Measurements from ENCODE around the gene HIRIP3.
A peak's percentile ranks its signal among the peaks of the same experiment; 100 is the strongest.

The HIRIP3 gene

GRCh38 chr16:29996766-29997250, 1.4 kb upstream of the HIRIP3 start:
- no peak for DNase-seq

- peak; percentile 99 for DNase-seq
These were observed 721 bp upstream of the HIRIP3 start, which contains the start of gene INO80E for GRCh38 chr16:29995911-29996765. INO80E (plus strand) TSS chr16:29996241; CDS start chr16:29996311, 70 bp downstream.

GRCh38 chr16:29994600-29995323, 655 bp downstream of the HIRIP3 start:
- DNase-seq = peak in 1 of 2 experiments; percentile 86

DNA sequence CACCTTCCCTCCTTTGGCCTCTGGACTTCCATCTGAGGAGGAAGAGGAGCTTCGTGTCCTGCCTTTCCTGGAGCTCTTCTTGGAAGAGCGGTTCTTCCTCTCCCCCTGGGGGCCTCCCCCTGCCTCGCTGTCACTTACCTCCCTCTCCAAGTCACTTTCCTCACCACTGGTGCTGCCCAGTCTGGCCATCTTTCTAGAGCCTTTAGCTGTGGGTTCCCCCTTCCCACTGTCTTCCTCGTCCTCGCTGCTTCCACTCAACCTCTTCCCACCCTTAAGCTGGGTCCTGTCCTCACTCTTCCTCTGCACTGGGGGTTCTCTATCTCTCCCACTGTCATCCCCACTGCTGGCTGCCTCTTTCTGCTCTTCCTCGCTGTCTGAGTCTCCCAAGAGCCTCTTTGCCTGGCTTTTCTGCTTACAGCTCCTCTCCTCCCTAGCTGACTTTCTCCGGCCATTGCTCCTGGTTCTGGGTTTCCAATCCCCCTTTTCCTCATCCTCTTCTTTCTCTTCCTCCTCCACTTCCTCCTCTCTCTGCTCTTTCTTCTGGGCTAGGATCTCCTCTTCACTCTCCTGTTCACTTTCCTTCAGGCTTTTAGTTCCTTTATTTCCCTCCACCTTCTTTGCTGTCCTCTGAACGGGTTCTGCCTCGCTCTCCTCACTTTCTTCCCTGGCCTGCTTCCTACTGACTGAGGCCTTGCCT, 1.4 kb downstream of the HIRIP3 start:
- no peak for DNase-seq

DNA sequence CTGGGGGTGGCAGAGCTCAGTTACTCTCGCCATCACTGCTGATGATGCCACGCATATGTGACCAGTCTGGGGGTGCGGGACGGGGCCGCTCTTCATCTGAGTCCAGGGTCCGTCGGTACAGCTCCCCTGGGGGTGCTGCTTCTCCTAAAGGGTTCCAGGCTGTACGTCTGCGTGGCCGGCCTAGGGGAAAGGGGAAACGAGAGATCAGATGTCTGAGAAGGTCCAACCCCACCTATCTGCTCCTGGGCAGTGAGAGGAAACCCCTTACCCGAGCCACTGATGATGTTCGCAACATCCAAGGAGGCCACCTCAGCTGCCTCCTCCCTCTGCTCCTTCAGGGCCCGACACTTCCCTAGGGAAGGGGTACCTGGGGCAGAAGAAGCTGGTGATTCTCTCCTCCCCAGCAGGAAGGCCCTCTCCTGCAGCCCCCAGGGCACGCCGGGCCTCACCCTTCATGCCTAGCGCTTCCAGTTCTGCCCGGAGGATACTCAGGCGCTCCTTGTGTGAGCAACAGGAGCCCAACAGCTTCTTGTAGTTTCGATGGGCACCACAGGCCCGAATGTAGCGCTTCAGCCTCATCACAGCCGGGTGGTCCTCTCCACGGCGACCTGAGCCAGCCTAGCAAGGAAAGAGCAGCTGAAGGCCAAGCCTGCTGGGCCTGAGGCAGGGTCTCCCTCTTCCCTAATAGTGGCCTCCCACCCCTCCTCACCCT, 2.1 kb downstream of the HIRIP3 start:
- DNase-seq = no peak

GRCh38 chr16:29992344-29992967, 3.0 kb downstream of the HIRIP3 start:
- no peak for DNase-seq

DNA sequence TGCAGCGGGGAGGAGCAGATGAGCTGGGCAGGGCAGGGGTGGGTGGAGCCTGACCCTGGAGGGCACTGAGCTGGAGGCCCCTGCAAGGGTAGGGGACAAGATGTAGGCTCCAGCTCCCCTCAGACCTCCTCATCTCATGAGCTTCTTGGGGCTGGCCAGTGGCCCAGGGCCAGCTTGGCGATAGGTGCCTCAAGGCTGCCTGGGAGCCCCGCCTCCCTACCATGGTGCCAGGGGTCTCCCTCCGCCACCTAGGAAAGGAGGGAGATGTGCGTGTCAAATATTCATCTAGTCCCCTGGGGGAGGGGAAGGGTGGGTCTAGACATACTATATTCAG, 3.9 kb downstream of the HIRIP3 start:
- no peak for DNase-seq

GRCh38 chr16:29990883-29991570, 4.4 kb downstream of the HIRIP3 start:
- no peak for DNase-seq

DNA sequence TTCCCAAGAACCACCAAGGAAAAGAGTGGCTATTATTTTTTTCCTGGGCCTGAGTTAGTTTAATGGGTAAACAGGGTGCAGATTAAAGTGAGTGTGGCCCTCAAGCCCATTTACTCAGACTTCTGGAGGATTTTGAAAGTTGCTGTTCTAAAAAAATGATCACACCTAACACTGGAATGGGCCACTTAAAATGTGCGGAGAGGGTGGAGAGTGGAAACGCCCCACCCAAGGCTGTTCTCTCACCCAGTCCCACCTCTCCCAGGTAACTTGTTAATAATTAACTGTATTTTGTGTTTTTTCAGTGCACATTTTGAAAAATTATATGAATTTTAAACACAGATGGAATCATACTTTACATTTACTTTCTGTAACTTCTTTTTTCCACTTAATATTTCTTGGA, 5.4 kb downstream of the HIRIP3 start:
- no peak for DNase-seq

- no peak for DNase-seq
These were observed 6.1 kb downstream of the HIRIP3 start for GRCh38 chr16:29989111-29989858.

GRCh38 chr16:29988346-29989075, 6.9 kb downstream of the HIRIP3 start:
- DNase-seq = no peak

- DNase-seq = no peak
These were observed 7.9 kb downstream of the HIRIP3 start for GRCh38 chr16:29987371-29988085.

- DNase-seq = no peak
These were observed 8.5 kb downstream of the HIRIP3 start for GRCh38 chr16:29986931-29987330.

GRCh38 chr16:29986231-29986630, 9.2 kb downstream of the HIRIP3 start:
- no peak for DNase-seq

DNA sequence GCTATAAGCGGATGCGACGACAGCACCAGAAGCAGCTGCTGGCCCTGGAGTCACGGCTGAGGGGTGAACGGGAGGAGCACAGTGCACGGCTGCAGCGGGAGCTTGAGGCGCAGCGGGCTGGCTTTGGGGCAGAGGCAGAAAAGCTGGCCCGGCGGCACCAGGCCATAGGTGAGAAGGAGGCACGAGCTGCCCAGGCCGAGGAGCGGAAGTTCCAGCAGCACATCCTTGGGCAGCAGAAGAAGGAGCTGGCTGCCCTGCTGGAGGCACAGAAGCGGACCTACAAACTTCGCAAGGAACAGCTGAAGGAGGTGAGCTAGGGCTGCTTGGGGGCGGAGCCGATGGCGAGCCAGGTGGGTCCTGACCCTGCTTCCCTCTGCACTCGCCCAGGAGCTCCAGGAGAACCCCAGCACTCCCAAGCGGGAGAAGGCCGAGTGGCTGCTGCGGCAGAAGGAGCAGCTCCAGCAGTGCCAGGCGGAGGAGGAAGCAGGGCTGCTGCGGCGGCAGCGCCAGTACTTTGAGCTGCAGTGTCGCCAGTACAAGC, 10.1 kb downstream of the HIRIP3 start:
- no peak for DNase-seq

DNA sequence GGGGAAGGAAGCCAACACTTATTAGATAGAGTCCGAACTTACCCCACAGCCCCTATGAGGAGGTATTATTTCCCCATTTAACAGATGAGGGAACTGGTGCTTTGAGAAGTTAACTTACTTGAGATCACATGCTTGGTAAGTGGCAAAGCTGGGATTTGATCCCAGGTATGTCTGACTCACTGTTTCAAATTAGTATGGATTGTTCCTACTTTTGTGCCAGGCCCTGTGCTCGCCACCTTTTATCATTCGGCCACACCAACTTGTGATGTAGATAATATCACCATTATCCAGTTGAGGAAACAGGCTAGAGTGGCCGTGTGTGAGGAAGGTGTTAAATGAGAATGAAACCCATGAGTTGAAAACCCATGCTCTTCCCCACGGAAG, 10.7 kb downstream of the HIRIP3 start:
- no peak for DNase-seq

GRCh38 chr16:29984137-29984763, 11.2 kb downstream of the HIRIP3 start:
- DNase-seq = no peak

DNA sequence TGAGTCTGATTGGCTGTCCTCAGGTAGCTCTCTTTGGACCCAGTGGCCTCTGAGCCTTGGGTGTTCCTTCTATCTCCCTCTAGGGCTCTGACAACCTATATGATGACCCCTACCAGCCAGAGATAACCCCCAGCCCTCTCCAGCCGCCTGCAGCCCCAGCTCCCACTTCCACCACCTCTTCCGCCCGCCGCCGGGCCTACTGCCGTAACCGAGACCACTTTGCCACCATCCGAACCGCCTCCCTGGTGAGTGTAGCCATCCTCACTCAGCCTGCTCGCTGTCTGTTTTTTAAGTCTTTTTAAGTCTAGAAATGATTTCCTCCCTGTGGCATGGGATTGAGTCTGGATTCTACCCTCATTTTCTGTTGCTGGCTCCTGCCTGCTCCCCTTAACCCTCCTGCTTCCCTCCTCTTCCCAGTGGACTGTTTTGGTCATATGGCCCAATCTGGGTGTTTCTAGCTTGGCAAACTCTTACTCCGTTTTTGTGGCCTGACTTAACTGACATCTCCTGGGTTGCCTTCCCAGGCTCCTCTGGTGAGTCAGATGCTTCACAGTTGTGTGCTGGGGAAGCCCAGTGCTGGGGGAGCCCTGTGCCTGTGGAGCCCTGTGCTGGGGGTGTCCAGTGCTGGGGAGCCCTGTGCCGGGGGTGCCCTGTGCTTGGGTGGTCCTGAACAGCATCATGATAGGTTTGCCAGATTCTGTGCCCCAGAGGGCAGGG, 11.8 kb downstream of the HIRIP3 start:
- DNase-seq = no peak

Data from activated T-cell treated with anti-CD3 and anti-CD28 coated beads, Interleukin-2, amount 50 U/mL, for 48 hours (primary cell).